ENCODE results near the gene PRR5L.

Gene PRR5L

GRCh38 chr11:36361472-36361871, 65.4 kb downstream of the PRR5L start:
- no peak for DNase-seq

GRCh38 chr11:36361901-36362391, 65.9 kb downstream of the PRR5L start:
- no peak for DNase-seq

GRCh38 chr11:36362902-36363301, 66.8 kb downstream of the PRR5L start:
- DNase-seq, result no peak

GRCh38 chr11:36363361-36364268, 67.5 kb downstream of the PRR5L start:
- DNase-seq, result no peak

DNA sequence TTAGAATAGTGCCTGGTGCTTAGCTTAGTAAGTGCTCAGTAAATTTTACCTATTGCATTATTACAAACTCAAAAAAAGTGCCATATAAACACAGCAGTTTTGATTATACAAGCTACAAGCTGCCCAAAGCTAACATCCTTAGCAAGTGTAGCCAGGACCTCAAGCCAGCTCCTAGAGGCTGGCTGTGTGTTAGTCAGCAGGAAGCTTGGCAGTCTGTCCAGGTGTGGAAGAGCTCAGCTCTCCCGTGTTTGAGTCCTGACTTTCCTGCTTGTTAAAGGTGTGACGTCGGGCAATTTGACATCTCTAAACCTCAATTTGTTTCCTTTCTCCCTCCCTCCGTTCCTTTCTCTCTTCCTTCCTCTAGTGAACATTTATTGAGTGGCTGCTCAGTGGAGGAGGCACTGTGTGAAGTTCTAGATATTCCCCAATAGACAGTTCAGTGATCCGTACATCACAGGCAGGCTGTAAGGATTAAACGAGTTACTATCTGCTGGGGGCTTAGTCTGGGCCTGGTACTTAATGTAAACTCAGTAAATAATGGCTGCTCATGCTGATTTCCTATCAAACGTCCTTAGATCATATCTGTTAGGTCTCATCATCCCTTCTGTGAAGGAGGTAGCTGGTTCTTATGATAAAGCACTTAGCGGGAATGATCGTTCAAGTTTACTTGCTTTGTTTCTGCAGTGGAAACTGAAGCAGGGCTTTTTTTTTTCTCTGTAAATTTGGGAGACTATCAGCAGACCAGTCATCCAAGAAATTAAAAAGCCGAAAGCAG, 68.7 kb downstream of the PRR5L start:
- no peak for DNase-seq

- no peak for DNase-seq
Measured at GRCh38 chr11:36365907-36366306, 69.8 kb downstream of the PRR5L start.

GRCh38 chr11:36367806-36368680, 72.0 kb downstream of the PRR5L start:
- no peak for DNase-seq

- DNase-seq, result no peak
Measured at GRCh38 chr11:36371181-36371580, 75.1 kb downstream of the PRR5L start.

GRCh38 chr11:36371590-36371989, 75.5 kb downstream of the PRR5L start:
- no peak for DNase-seq

- no peak for DNase-seq
Measured at GRCh38 chr11:36372101-36372771, 76.1 kb downstream of the PRR5L start.

DNA sequence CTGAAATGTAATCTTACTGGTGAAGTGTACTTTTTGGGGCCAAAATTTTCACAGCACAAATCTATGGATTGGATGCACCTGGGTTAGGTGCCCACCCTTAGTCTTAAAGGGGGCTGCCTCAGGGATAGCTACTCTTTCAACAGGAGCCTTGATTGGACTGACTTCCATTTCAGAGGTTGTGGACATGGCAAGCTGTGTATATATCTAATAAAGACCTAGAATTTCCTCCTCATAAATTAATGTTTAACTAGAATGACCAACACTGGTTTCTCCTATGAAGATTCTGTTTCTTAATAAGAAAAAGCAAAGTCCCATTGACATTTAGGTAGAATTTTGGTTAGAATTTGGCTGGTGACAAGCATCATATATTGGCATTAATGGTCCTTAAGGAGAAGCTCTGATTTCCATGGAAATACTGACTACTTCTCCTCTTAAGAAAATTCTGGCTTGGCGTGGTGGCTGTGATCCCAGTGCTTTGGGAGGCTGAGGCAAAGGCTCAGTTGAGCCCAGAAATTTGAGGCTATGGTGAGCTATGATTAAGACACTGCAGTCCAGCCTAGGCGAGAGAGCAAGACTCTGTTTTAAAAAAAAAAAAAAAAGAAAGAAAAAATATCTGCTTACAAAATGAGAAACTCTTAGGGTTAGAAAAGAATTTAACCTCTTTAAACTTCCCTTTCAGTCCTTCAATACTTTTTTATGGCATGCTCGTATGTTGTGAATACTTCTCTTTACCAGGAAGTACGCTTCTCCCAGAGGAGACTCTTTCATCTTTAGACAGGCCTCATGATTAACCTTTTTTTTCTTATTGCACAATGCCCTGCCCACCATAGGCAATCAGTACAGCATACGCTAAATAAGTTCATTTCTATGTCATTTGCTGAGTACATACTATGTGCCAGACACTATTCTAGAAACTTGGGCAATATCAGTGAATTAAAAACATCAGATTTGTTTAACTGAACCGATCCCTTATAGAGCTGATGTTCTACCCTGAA, 77.2 kb downstream of the PRR5L start:
- no peak for DNase-seq

GRCh38 chr11:36374726-36375125, 78.6 kb downstream of the PRR5L start:
- DNase-seq, result no peak

GRCh38 chr11:36375353-36376008, 79.4 kb downstream of the PRR5L start:
- DNase-seq, result no peak

DNA sequence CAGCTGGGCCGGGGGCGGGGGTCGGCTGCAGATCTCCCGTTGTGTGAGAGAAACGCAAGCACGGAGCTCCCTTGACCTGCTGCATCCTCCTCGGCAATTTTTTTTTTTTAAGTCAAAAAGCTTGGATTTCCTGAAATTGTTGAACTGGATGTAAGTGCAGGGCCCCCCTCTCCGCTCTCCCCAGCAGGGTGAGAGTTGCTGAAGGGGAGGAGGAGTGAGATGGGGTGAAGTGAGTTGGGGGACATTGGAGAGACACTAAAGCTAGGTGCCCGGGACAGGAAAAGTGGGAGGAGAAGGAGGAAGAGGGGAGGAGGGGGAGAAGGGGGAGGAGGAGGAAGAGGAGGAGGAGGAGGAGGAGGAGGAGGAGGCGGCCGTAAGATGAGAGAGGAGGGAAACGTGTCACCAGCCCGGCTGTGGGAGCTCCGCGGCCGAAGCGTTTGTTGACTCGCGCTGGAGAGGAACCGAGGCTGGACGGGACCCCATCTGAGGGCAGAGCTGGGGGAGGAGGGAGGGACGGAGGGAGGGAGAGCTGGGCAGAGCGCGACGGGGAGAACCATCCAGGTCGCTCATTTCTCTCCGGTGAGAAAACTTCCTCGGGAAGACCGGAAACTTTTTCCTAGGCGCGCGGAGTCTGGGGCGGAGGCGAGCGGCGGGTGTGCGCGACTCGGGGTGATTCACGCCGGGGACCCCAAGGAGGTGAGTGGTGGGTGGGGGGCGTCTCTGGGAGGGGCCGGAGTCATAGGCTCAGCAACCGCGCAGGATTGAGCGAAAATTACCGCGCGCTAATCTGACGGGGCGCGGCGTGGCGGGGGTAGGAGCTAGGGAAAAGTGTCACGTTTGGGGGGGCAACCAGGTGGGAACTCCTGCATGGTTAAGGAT, 80.2 kb downstream of the PRR5L start:
- DNase-seq, result no peak

- DNase-seq, result no peak
Measured at GRCh38 chr11:36376888-36377758, 81.0 kb downstream of the PRR5L start.

GRCh38 chr11:36377759-36378564, 81.9 kb downstream of the PRR5L start:
- DNase-seq, result no peak

DNA sequence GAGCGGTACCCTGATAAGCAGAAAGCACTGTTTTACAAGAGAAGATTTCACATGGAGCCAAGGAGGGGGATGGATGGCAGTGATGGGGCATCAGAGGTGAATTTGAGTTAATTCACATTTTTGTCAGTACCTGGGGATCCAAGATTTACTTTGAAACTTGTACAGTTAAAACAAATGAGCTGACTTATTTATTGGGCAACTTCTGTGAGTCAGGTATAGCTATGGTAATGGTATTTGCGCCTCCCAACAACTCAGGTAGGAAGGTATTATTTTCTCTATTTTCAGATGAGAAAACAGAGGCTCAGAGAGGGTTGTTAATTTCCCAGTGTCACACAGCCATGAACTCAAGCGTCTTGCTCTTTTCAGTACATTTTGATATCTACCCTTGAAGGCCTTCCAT, 83.6 kb downstream of the PRR5L start:
- no peak for DNase-seq
